Epithelial cell of proximal tubule (primary cell): ENCODE results near the gene SLC37A1. TPM values are rescaled to one million over a fixed set of nuclear protein-coding genes. Genes with fewer than 3 reads are reported as not detected.
A peak's percentile ranks its signal among the peaks of the same experiment; 100 is the strongest.

ENCODE experiments used
- DNase-seq: peaks from one replicate; pipeline ENCODE4 v3.0.0-alpha.2; 2011; ENCODE audit warnings: low read depth
- H3K4me3 ChIP-seq: 2 replicates; pipeline ENCODE4 v1.5.1; 2011; ENCODE audit warnings: low read depth, mild to moderate bottlenecking, low read length
- CTCF ChIP-seq: conservative IDR thresholded peaks from 2 replicates; pipeline ENCODE4 v1.5.1; 2012; ENCODE audit warnings: low read depth, mild to moderate bottlenecking, low read length
- total RNA-seq: library from RNA; depleted of rRNA; stranded (reverse); fragments of >200 nt; gene quantifications from 2 replicates; pipeline ENCODE4 v1.2.3, GENCODE V29; 2015

Gene SLC37A1
- 16.4 and 21.7 TPM in 2 replicates for total RNA-seq

DNA sequence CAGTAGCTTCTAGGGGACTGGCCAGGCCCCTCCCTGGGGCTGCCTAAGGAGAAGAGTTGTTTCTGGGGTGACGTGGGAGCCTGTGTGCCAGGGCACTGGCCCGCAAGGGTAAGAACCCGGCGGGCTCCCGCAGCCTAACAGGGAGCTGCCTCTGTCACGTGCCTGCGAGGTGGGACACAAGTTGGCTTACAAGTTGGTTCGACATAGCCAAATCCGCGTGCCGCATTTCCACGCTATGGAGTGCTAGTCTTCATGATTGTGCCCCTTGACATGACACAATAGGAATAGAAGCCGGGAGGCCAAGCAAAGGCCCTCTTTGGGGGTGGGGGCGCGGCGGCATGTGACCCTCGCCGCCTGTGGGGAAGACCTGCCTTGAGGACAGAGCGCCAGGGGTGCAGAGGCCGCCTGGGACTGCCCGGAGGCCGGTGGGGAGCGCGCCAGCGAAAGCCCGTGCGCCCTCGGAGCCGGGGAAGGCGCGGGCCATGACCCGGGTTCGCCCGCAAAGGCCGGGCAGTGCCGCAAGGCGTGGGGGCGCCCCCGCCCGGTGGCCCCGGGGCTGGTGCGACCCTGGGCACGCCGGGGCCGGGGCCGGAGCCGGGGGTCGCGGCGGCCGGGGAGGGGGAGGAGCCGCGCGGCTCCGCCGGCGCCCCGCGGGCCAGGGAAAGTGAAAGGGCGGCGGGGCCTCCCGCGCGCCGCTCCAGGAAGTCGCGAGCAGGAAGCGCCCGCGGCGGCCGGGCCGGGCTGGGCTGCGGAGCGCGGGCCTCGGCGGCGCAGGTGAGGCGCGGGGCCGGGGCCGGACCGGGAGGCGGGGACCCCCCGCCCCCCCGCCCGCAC lies at the start of gene SLC37A1:
SLC37A1 (plus strand) TSS at position 702 of the 834 bp plus-strand sequence. CDS start 4,603 bp downstream, outside the sequence.
- TF ChIP-seq CTCF = no peak
- H3K4me3 ChIP-seq = peak within 1 kb of the TSS; percentile 80
- DNase-seq = no peak

GRCh38 chr21:42463861-42464515 lies 49.7 kb upstream of the SLC37A1 start:
- no peak for TF ChIP-seq CTCF
- DNase-seq = no peak
- H3K4me3 ChIP-seq = no peak overlapping the region

DNA sequence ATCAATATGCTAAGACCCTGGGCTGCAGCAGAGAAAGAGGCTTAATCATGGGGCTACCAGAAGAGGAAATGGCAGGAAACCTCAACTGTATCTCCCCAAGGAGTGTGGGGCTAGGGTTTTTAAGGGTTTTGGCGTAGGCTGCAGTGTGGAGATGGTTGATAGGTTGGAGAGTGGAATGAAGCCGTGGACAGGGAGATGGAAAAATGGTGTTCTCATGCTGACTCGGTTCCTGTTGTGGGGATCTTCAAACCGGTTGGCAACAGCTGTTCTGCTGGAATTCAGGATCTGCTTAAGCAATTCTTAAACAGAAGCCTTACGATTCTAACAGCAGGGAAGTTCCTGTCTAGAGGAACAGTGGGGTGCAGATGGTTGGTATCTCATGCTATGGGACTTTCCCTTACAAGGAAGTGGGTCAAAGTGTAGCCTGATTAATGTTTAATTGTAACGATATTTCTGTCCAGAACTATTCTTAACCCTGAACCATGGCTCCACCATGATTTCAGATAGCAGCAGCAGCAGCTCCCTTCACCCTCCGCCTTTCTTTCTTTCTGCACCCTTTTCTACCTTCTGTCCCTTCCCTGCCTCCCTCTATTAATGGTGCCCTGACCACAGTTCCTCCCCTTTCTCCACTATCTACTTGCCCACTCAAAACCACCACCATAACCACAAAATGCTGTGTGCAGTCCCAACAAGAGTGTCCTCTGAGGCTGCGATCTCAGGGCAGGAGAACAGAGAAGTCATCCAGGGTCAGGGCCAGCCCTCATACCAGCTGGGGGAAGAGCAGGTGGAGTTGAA lies 48.4 kb upstream of the SLC37A1 start:
- no peak for TF ChIP-seq CTCF
- H3K4me3 ChIP-seq = no peak overlapping the region
- peak; percentile 32 for DNase-seq

DNA sequence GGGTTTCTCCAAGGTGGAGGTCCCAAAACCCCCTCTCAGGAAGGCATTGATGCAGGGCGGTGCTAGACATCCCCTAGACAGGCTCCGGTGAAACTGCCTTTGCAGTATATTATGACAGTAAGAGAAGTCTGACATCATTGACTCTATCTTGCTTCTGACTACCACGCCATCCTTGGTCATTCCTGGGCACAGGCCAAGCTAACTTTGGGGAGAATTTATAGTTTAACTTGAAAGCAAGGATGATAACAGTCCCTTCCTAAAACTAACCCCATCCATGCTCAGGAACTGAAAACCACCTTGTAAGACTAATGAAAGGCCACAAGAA lies 47.9 kb upstream of the SLC37A1 start:
- DNase-seq = no peak
- H3K4me3 ChIP-seq = no peak overlapping the region
- TF ChIP-seq CTCF = no peak

DNA sequence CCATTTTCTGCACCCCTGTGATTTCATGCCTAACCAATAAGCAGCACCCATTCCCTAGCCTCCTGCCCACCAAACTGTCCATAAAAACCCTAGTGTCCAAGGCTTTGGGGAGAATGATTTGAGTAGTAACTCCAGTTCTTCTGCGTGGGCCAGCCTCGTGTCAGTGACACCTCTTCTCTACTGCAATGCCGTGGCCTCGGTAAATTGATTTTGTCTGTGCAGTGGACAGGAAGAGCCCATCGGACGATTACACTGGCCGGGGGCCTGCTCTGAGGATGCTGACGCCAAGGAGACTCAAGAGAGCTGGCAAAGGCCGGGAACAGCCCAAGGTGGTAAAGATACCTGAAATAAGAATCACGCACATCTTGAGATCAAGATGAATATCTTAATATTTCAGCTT lies 47.0 kb upstream of the SLC37A1 start:
- no peak for DNase-seq
- H3K4me3 ChIP-seq = no peak overlapping the region
- no peak for TF ChIP-seq CTCF

DNA sequence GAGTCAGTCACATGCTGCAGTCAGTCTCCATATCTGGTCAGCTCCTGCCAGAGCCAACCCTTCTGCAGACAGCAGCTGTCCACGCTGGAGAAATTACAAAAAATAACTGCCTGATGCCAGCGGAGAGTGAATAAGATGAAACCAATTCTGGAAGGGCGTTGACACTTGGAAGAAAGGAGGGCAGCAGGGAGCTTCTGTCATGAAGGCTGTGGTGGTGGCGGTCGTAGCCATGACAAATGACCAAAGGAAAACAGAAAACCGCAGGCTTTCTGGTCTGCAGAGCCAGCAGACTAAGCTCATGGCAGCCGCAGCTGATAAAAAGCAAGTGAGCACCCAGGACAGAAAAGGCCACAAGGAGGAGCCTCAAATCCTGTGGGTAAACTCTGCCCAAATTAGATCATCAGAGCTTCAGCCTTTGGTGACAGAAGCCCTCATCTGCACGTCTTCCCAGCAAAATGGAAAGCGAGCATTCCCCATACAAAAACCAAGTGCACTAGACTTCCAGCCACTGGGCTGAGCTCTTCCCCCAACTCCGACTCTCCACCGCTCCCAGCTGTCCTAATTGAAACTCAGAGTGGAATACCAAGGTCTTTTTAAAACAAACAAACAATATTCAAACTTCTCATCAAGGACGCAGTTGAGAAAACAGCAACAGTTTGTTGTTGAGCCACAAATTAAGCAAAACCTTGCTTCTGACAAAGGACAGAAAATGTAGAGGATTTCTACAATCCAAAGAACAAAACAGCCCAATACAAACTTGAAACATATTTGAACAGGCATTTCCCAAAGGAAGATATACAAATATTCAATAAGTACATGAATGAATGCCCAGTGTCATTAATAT lies 46.3 kb upstream of the SLC37A1 start:
- no peak overlapping the region for H3K4me3 ChIP-seq
- peak; percentile 32 for TF ChIP-seq CTCF
- no peak for DNase-seq
